Brain pericyte (primary cell): ENCODE results near the gene SIX3.

ENCODE experiments used
- DNase-seq: peaks from one replicate; pipeline ENCODE4 v3.0.0-alpha.2; 2012; ENCODE audit warnings: low read depth, low spot score

Gene SIX3

GRCh38 chr2:44941551-44942234, at the start of gene SIX3:
Gene SIX3, plus strand, starts transcription at chr2:44941702. Its CDS starts 403 bp downstream, at chr2:44942105.
- no peak for DNase-seq

- no peak for DNase-seq
These were observed 47.4 kb upstream of the SIX3 start for GRCh38 chr2:44894058-44894457.

GRCh38 chr2:44895061-44895460, 46.4 kb upstream of the SIX3 start:
- no peak for DNase-seq

GRCh38 chr2:44897406-44897805, 44.1 kb upstream of the SIX3 start:
- DNase-seq: no peak

GRCh38 chr2:44902217-44903137, 39.0 kb upstream of the SIX3 start:
- DNase-seq: no peak

GRCh38 chr2:44904578-44904977, 36.9 kb upstream of the SIX3 start:
- DNase-seq: no peak

- DNase-seq: no peak
These were observed 34.5 kb upstream of the SIX3 start for GRCh38 chr2:44906972-44907371.

GRCh38 chr2:44909831-44910230, 31.7 kb upstream of the SIX3 start:
- no peak for DNase-seq

GRCh38 chr2:44912660-44913059, 28.8 kb upstream of the SIX3 start:
- DNase-seq: no peak

GRCh38 chr2:44916291-44916690, 25.2 kb upstream of the SIX3 start:
- no peak for DNase-seq

GRCh38 chr2:44918095-44918775, 23.3 kb upstream of the SIX3 start:
- DNase-seq: no peak

GRCh38 chr2:44920751-44921150, 20.8 kb upstream of the SIX3 start:
- no peak for DNase-seq

GRCh38 chr2:44922776-44923175, 18.7 kb upstream of the SIX3 start:
- no peak for DNase-seq

- DNase-seq: no peak
These were observed 15.9 kb upstream of the SIX3 start for GRCh38 chr2:44925561-44926136.

GRCh38 chr2:44926957-44927356, 14.5 kb upstream of the SIX3 start:
- DNase-seq: no peak

- DNase-seq: no peak
These were observed 13.5 kb upstream of the SIX3 start for GRCh38 chr2:44927985-44928482.

- no peak for DNase-seq
These were observed 12.9 kb upstream of the SIX3 start for GRCh38 chr2:44928483-44929158.

GRCh38 chr2:44929159-44929734, 12.3 kb upstream of the SIX3 start:
- DNase-seq: no peak

GRCh38 chr2:44929735-44930273, 11.7 kb upstream of the SIX3 start:
- DNase-seq: no peak
